Lower leg skin (tissue), 4 donors: ENCODE data around the gene HEMK1. TPM values are rescaled to one million over a fixed set of nuclear protein-coding genes. Genes with fewer than 3 reads are reported as not detected.

ENCODE experiments used
- DNase-seq, 2 donors: peaks; one replicate each; pipeline ENCODE4 v3.0.0-alpha.2; 2019; ENCODE audit warnings: low spot score in 2 of 2
- H3K4me3 ChIP-seq: fragments of 200-600 bp; sonication (generic); 2 replicates; pipeline ENCODE4 v1.5.1; 2017; ENCODE audit warnings: mild to moderate bottlenecking, low read depth; ENCODE audit not compliant: poor library complexity, severe bottlenecking
- POLR2A ChIP-seq, 2 donors: fragments of 450-650 bp; IDR thresholded peaks; one replicate each; pipeline ENCODE4 v1.6.1; 2016 to 2017; ENCODE audit warnings: antibody characterized with exemption in 2 of 2, mild to moderate bottlenecking in 1 of 2, moderate library complexity in 1 of 2
- WGBS, 2 donors: methylation state at CpG; one replicate each; pipeline ENCODE4 v1.1.5; 2018; 5-methylcytosine and 5-hydroxymethylcytosine counted together
- intact Hi-C: fragments of 100-400 bp; cut with DNase I; formaldehyde crosslinking; loops from one replicate; pipeline ENCODE4 v1.15.0; 2023; ENCODE audit warnings: low total_unique reads
- total RNA-seq, 4 donors: library from RNA; depleted of rRNA; stranded (reverse); fragments of >200 nt; gene quantifications; one replicate each; pipeline ENCODE4 v1.1.0, GENCODE V29; 2016
- TF ChIP-seq, protein P1 (sequence below), 3 donors: fragments of 450-650 bp; IDR thresholded peaks; one replicate each; pipeline ENCODE4 v1.5.1; 2016; ENCODE audit warnings: antibody characterized with exemption in 3 of 3, mild to moderate bottlenecking in 3 of 3, moderate library complexity in 2 of 3

Gene HEMK1
- total RNA-seq, 4 donors from 2014 or later: 2.9 to 8.1 (median 4.8) TPM

DNA sequence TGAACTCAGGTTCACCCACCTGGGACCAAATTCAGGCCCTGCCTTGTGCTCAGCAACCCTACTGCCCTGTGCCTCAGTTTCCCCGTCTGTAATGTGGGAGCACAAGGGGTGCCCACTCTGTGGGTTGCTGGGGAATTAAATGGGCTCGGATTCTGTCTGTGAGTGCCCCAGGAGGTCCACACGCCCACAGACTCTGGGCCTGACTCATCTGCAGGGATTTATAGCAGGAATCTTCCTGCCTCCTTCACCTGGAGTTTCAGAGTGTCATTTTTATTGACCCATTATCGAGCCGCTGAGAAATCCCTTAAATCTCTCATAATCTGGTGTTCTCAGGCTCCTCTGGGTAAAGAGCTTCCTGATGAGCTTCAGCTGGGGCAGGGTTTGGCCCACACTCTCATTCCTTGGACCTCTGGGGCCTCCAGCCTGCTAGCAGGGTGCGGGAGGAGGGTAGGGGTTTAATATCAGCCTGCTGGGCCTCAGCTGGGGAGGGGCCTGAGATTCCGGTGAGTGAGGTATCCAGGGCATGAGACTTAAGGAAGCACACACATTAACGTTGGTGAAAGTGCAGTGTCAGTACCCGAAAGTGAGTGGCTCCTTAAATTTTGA is 18.2 kb upstream of the HEMK1 start:
- no peak for DNase-seq
- WGBS, 2 donors: 52 to 70% methylated on average over 9 of the region's 9 CpGs
- intact Hi-C loops: no loop called here
- no peak overlapping the region for H3K4me3 ChIP-seq
- no peak for TF ChIP-seq POLR2A (IDR thresholded peaks at IDR 0.05)
- TF ChIP-seq, protein P1, sequence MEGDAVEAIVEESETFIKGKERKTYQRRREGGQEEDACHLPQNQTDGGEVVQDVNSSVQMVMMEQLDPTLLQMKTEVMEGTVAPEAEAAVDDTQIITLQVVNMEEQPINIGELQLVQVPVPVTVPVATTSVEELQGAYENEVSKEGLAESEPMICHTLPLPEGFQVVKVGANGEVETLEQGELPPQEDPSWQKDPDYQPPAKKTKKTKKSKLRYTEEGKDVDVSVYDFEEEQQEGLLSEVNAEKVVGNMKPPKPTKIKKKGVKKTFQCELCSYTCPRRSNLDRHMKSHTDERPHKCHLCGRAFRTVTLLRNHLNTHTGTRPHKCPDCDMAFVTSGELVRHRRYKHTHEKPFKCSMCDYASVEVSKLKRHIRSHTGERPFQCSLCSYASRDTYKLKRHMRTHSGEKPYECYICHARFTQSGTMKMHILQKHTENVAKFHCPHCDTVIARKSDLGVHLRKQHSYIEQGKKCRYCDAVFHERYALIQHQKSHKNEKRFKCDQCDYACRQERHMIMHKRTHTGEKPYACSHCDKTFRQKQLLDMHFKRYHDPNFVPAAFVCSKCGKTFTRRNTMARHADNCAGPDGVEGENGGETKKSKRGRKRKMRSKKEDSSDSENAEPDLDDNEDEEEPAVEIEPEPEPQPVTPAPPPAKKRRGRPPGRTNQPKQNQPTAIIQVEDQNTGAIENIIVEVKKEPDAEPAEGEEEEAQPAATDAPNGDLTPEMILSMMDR (IDR thresholded peaks at IDR 0.05): no peak

DNA sequence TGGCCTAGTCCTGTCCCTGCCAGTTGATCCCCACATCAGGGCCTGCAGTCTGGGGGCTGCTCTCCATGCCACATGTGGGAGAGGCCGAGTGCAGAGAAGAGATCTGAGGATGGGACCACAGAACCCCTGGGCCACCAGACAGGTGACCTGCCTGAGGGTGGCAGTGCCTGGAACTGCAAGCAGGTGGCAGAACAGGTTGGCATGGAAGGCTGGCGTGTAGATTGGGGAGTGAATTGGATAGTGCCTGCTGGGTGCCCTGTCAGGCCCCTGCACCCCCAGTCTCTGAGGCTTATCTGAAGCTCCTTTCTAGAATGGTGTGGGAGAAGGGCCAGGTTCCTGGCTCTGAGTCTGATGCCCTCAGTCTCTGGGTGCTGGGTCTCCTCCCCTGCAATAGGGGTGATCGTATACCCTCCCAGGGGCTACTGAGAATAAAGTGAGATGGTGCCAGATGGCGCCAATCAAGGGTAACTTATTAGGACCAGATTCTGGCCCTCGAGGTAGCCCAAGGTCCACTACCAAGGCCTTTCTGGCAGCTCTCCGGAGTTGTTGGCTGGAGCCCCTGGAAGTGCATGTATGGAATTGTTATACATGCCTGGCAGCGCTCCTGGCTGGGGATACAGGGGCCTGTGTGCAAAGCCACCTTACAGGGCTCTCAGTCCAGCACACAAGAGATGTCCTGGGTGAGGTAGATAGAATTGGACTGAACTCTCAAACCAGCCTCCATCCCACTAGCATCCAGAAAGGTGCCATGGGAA is 17.5 kb upstream of the HEMK1 start:
- H3K4me3 ChIP-seq: no peak overlapping the region
- WGBS, 2 donors: 69 to 71% methylated on average over 5 to 6 of the region's 7 CpGs
- TF ChIP-seq, protein P1 (IDR thresholded peaks at IDR 0.05): no peak
- no peak for TF ChIP-seq POLR2A (IDR thresholded peaks at IDR 0.05)
- no peak for DNase-seq
- intact Hi-C loops: no loop called here

DNA sequence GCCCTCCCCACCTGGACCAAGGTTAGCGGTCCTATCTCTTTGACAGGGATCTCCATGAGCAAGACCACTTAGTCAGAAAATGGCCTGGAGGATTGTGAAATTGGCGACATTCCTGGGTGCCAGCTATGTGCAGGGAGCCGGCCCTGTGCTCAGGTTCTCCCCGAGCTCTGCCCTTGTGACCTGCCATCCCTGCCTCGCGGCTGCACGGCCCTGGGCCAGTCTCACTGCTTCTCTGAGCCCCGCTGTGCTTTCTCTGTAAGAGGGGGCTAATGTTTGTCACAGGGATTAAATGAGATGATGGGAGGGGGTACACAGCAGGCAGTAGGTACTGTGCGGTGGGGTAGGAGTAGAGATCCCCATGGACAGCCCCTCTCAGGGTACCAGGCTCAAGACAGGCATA is 16.7 kb upstream of the HEMK1 start:
- TF ChIP-seq, protein P1 (IDR thresholded peaks at IDR 0.05): no peak
- TF ChIP-seq POLR2A (IDR thresholded peaks at IDR 0.05): no peak
- no peak overlapping the region for H3K4me3 ChIP-seq
- no peak for DNase-seq
- 85 to 86% methylated on average over 9 of the region's 9 CpGs for WGBS, 2 donors
- intact Hi-C loops: no loop called here

DNA sequence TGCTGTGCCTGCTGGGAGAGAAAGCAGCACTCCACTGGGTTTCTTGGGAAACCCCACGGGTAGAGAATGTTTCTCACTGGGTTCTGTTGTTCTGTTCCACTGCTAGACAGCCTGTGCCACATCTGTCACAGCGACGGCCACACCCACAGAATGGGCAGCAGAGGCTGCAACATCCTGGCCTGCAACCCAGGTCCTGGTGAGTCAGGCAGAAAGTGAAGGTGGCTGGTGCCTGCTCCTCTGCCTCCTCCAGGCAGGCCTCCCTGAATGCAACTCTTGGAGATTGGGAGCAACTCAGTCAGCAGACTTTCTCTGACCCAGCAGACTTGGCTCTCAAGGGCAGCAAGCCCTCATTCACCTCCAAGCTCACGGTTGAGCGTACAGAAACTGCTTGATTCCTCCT is 14.8 kb upstream of the HEMK1 start:
- DNase-seq: no peak
- H3K4me3 ChIP-seq: no peak overlapping the region
- intact Hi-C loops: no loop called here
- 53 to 72% methylated on average over 5 of the region's 5 CpGs for WGBS, 2 donors
- no peak for TF ChIP-seq POLR2A (IDR thresholded peaks at IDR 0.05)
- TF ChIP-seq, protein P1 (IDR thresholded peaks at IDR 0.05): no peak

DNA sequence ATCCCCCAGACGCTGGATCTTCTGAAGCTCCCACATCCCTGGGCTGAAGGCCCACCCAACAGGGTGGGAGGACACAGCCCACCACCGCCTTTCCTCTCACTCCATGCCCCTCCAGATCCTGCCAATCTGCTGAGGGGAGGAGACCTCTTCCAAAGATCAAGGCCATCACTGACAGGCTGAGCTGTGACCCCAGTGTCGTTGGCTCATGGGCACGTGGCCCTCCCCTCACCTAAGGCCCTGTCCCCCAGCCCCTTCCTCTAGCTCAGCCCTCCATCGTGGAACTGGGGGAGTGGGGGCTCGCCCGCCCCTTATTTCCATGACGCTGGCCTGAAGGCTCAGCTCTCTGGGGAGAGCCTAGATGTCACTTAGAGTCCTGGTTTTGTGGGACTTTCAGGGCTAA is 12.2 kb upstream of the HEMK1 start:
- intact Hi-C loops: no loop called here
- DNase-seq: no peak
- TF ChIP-seq, protein P1 (IDR thresholded peaks at IDR 0.05): no peak
- no peak for TF ChIP-seq POLR2A (IDR thresholded peaks at IDR 0.05)
- no peak overlapping the region for H3K4me3 ChIP-seq
- WGBS, 2 donors: 68 to 69% methylated on average over 7 to 8 of the region's 8 CpGs
